ENCODE measurements around the gene FLACC1.

The FLACC1 gene

DNA sequence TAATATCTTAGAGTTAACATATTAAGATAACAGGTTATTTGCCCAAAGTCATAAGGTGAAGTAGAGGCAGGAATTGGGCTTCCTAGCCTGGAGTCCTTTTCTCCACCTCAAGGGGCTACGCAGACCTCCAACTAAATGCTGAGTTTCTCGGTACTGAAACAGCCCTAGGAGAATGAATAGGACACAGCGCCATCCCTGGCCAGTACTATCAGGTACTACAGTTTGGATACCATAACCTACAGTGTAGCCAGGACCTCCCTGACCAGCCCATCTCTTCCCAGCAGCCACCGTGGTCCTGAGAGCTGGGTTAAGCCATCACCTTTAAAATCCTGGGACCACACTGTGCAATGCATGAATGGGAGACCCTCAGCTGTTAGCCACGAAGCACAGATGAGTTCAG is 81.2 kb downstream of the FLACC1 start:
- DNase-seq (ENCODE audit: low read depth), result no peak

DNA sequence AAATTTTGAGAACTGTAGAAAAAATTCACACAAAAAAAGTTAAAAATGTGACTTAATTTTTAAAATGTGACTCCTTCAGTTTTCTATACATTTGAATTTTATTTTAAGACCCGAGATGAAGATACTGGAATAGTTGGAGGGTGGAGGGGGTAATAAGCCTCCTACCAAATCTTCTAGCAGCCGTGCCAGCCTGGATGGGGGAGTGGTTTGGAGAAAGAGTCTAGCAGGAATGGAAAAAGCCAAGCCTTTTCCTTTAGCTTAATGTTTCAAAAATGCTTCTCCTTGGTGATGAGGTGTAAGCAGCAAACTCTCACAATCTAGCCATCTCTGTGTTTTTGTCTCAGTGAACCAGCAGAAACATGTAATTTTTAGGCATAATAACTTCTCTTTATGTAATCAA is 82.1 kb downstream of the FLACC1 start:
- no peak for DNase-seq (ENCODE audit: low read depth)

DNA sequence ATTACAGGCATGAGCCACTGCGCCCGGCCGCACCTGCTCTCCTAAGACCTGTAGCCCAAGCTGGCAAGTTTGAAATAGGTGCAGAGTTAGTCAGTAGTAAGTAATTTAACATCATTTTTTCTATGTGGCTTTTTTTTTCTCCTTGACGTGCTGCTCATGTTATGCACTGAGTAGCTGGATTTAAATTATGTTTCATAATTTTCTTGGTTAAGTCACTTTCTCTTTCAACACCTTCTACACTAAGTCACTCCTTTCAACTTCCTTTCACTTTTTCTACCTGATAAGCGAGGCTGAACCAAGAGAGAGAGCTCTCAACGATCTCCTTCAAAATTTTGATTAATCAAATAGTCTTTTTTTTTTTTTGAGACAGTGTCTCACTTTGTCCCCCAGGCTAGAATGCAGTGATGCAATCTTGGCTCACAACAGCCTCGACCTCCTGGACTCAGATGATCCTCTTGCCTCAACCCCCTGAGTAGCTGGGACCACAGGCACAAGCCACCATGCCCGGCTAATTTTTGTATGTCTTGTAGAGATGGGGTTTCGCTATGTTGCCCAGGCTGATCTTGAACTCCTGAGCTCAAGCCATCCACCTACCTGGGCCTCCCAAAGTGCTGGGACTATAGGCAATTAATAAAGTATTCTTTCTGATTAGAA is 83.7 kb downstream of the FLACC1 start:
- DNase-seq (ENCODE audit: low read depth), result no peak

DNA sequence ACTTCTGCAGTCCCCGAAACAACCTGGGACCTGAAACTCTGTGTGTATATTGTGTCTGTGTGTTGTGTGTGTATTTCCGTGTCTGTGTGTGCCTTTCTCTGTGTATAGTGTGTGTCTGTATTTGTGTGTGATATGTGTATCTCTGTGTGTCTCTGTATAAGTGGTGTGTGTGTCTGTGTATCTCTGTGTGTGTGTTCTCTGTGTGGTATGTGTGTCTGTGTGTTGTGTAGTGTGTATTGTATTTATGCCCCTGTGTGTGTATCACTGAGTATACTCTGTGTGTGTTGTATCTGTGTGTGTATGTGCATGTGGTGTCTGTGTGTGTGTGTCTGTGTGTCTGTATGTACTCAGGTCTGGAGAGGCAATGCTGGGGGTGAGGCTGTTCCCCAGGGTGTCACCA is 85.2 kb downstream of the FLACC1 start:
- no peak for DNase-seq (ENCODE audit: low read depth)

DNA sequence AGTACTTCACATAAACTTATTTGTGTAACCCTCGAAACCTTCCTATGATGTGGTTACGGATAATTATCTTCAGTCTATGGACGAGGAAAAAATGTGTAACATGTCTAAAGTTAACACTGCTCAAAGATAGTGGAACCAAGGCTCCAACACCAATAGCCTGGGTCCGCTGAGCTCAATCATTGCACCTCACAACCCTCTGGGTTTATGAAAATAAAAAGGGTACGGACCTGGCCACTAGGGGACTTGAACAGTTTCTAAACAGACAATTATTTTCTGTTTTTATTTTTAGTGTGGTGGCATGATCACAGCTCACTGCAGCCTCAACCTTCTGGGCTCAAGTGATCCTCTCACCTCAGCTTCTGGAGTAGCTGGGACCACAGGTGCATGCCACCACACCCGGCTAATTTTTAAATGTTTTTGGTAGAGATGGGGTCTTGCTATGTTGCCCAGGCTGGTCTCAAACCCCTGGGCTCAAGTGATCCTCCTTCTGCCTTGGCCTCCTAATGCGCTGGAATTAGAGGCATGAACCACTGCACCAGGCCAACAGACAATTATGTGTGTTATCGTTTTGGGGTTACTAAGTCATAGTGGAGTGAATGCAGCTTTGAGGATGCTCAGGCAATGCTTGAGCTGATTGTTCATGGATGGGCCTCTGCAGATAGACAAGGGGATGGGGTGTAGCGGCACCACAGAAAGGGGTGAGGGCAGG is 86.7 kb downstream of the FLACC1 start:
- no peak for DNase-seq (ENCODE audit: low read depth)

DNA sequence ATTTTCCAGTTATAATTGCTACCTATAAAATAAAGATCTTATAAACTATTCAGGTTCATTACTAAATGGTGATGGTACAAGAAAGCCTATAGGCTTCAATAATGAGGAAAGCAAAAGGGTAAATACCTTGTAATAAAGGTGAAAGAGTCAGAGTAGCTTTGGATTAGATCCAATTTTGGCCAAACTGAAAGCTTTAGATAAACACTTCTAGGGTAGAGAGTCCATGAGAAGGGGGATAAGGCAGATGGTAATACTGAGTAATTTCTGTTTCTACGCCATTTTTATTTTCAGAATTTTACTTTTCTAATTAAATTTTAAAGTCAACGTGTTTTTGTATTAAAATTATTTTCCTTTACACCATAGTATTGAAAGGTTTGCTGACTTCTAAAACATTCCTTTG is 87.4 kb downstream of the FLACC1 start:
- DNase-seq (ENCODE audit: low read depth), result no peak

DNA sequence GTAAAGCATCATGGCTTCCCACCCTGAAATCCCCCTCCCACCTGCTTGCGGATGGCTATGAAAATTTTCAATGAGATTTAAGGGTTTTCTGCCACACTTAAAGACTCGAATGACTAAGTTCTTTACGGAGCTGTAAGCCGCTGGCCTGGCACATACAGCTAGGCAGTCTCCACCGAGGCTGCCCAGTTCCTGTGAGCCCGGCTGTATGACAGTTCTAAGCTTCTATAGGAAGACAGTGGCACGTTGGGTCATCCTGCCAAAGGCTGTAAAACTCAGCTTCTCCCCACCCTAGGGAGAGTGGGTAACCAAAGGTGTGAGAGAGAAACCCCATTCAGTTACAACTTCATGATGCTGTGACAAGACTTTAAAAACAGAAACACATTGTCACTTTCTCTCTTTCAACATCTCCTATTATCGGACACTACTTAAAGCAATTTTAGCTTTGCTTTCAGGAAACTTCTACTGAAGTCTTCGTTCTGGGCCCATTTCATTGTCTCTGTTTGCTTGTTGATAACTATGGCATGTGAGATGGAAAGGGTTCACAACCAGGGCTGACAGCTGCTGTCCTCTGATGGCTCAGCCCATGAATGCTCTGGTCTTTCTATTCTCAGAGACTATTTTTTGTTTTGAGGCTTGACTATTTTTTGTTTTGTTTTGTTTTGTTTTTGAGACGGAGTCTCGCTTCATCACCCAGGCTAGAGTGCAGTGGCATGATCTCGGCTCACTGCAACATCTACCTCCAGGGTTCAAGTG is 89.7 kb downstream of the FLACC1 start:
- no peak for DNase-seq (ENCODE audit: low read depth)

DNA sequence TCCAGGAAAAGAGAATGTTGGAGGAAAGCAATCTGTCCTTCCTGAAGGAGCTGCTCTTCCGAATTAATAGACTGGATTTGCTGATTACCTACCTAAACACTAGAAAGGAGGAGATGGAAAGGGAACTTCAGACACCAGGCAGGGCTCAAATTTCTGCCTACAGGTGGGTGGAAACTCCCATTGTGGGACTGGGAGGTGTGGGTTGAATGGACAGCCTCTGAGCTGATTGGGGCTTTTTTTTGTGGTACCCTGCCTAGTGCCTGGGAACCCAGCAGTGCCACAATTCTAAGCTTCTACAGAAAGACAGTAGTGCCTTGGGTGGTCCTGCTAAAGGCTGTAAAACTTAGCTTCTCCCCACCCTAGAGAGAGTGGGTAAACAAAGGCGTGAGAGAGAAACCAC is 90.5 kb downstream of the FLACC1 start:
- DNase-seq (ENCODE audit: low read depth), result no peak

DNA sequence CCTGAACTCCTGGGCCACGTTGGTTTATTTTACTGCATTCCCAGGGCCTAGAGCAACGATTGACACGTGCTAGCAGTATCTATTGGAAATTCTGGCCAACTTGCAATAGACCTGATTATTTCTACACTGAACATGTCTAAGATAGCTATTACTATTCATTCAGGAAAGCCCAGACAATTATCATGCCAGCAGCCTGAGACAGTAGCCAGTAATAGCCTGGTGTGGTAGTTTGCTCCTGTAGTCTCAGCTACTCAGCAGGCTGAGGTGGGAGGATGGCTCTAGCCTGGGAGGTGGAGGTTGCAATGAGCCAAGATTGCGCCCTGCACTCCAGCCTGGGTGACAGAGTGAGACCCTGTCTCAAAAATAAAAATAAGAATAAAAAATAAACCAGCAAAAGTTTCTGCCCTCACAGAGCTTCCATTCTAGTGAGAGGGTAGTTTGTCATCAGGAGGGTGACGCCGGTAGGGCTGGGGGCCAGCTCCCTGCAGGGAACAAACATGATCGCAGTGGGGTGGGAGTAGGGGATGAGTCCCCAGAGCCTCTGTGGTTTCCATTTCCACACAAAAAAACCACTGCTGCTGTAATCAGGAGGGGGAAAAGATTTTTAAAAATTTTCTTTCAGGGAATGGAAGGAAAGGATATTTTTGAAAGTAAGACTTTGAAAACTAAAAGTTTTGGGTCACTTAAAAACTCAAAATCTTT is 92.5 kb downstream of the FLACC1 start:
- no peak for DNase-seq (ENCODE audit: low read depth)

DNA sequence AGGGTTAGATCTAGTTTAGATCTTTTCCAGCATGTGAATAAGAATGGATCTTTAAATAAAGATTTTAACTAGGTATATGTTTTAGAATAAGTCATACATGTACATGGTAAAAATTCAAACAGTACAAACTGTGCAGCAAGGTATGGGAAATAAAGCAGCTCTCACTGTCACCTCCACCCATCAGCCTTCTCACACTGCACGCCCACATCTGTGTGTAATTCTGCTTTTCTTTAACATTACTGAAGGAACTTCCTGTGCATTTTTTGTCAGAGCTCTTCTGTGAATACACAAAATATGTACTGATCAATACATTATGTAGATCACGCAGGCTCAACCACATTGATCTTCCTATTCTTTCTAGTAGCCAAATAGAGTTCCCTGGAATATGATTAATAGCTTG is 93.4 kb downstream of the FLACC1 start:
- DNase-seq (ENCODE audit: low read depth), result no peak

DNA sequence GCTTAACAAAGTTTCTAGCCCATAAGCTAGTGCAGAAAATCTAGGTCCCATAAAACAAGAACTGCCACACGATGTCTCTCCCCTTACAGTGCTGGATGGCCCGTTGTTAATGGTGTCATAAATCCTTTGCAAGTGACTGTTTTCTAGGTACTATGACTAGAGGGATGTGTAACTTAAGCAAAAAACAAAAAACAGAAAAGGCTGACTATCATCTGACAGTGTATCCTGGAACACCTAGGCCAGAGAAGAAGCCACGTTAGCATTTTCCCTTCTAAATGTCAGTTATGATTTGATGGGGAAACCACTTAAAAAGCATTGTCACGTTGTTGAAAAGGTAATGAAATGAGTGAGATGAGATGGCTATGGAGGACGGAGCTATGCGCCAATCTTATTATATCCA is 94.4 kb downstream of the FLACC1 start:
- no peak for DNase-seq (ENCODE audit: low read depth)

DNA sequence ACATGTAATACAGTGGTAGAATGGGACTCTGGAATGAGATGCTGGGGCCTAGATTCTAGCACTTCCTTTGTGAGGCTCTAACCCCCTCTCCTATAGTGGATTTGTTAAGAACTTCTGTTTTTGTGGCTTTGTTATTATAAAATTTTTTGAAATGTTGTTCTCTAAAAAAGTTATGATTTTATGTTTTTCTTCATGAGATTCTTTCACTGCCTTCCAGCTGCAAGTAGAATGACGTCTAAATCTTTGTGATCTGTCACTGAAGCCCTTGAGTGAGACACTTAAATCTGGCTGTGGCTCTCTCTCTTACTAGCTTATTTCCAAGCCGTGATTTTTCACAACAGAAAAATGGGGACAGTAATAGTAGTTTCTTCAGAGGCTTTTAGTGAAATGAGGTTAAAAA is 95.2 kb downstream of the FLACC1 start:
- no peak for DNase-seq (ENCODE audit: low read depth)

DNA sequence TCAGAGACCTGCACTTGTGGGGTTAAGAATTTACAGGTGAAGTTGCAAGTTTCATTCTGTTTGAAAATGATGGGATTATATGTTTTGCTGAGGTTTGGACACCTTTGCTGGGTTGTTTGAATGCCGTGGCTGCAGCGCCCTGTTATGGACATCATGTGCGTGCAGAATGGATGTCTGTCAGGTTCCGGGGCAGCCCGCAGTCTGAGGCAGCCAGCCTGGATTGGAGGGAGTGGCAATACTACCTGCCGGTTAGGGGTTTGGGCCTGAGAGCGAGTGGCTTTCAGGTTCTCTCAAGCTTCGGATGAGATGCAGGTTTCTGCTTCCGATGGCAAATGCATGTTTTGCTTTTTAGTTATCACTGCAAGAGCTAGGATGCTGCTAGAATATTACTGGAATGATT is 95.7 kb downstream of the FLACC1 start:
- no peak for DNase-seq (ENCODE audit: low read depth)

DNA sequence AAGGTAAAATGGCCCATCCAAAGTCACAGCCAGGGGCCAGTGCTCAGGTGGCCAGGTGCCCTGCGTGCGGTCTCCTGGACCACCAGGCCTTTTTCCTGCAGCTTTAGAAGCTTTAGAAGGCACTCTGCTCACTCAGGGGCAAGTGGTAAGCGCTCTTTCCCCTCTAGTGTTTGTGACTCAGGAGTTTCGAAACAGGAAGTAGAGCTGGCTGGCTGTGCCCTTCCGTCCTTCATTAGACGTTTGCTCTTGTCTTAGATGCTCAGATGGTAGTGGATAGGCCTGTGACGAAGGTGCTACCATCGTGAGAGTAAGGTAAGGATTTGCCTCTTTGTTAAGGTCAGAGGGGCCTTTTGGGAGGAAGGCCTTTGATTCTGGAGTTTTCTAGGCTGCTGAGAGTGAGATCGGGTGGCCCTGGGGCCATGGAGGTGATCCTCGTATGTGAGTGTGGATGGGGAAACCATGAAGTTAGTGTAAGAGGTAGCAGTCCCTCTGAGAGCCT is 96.8 kb downstream of the FLACC1 start, which contains the start of gene CASP8:
CASP8 (plus strand) TSS at position 235 of the 499 bp plus-strand sequence. CDS start 5,951 bp downstream, outside the sequence.
- peak; percentile 51 for DNase-seq (ENCODE audit: low read depth)

DNA sequence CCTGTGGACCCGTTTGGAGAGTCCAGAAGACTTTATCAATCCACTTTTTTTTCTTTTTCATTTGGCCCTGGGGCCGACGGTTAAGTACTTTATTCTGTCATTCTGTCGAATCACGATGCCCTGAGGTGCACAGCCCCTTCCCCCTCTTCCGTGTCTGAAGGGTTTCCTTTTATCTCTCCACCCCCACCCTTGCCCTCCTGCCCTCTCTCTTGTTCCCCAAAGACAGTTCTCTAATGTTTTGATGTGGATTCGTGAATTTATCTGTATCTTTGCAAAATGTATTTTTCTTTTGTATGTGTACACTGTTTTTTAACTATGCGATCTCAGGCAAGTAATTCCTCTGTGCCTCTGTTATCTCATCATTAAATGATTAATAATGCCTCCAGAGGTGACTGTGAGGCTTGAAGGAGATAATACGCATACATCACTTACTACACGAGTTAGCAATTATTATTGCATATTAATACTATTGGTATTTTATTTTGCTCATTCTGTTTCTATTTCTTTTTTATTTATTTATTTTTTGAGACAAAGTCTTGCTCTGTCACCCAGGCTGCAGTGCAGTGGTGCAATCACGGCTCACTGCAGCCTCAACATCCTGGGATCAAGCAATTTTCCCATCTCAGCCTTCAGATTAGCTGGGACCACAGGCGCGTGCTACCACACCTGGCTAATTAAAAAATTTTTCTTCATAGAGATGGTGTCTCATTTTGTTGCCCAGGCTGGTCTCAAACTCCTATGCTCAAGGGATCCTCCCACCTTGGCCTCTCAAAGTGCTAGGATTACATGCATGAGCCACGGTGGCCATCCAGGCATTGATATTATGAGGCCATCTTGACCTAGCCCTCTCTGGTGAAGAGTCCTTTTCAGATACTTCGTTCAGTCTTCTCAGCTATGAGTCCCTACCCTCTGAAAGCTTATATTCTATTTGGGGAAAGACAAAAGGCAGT is 98.2 kb downstream of the FLACC1 start:
- DNase-seq (ENCODE audit: low read depth), result no peak

DNA sequence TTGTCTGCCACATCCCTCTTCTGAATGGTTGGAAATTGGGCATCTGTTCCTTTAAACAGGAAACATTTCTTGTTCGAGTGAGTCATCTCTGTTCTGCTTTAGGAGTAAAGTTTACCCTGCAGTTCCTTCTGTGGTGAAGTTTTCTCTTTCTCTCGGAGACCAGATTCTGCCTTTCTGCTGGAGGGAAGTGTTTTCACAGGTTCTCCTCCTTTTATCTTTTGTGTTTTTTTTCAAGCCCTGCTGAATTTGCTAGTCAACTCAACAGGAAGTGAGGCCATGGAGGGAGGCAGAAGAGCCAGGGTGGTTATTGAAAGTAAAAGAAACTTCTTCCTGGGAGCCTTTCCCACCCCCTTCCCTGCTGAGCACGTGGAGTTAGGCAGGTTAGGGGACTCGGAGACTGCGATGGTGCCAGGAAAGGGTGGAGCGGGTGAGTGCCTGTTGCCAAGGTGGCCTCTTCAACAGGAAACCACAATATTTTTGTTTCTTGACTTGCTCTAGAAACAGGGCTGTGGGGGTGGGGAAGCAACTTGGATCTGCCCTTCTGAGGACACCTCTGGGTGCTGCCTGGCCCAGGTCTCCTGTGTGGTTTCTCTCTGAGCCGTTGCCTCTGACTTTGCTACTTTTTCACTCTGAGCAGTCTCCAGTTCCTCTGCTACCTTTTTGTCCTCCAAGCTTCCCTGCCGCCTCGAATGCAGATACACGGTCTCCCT is 99.0 kb downstream of the FLACC1 start:
- peak; percentile 52 for DNase-seq (ENCODE audit: low read depth)

DNA sequence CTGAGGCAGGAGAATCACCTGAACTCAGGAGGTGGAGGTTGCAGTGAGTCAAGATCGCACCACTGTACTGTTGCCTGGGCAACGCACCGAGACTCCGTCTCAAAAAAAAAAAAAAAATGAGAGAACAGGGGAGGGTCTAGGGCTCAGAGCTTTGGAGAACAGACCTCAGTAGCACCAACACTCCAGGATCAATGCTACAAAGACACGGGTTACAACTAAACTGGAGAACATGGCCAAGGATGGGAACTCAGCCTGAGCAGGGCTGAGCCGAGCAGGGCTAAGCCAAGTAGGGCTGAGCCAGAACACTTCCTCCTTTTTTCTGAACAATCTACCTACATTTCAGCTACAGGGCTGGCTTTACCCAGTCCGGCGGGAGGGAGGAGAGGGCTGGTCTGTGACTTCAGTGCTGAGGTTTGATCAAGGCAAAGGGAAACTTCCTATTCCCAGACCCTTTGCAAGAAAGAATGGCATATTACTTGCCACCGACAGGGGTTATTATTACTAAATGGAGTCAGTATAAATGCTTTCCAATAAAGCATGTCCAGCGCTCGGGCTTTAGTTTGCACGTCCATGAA is 99.7 kb downstream of the FLACC1 start:
- no peak for DNase-seq (ENCODE audit: low read depth)

DNA sequence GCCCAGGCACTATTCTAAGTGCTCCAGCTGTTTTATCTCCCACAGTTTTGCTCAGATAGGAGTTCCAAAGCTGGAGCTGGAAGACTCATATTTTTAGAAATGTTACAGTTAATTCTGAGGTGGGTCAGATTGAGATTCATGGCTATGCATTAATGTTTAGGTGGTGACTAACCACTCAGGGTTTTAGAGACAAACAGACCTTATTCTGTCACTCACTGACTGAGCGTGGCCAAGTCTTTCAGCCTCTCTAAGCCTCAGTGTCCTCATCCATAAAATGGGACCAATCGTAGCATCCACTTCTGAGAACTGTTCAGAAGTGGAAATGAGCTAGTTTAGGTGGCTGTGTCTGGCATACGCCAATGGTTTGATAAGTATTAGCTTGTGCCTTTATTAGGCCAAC is 101.1 kb downstream of the FLACC1 start:
- no peak for DNase-seq (ENCODE audit: low read depth)

DNA sequence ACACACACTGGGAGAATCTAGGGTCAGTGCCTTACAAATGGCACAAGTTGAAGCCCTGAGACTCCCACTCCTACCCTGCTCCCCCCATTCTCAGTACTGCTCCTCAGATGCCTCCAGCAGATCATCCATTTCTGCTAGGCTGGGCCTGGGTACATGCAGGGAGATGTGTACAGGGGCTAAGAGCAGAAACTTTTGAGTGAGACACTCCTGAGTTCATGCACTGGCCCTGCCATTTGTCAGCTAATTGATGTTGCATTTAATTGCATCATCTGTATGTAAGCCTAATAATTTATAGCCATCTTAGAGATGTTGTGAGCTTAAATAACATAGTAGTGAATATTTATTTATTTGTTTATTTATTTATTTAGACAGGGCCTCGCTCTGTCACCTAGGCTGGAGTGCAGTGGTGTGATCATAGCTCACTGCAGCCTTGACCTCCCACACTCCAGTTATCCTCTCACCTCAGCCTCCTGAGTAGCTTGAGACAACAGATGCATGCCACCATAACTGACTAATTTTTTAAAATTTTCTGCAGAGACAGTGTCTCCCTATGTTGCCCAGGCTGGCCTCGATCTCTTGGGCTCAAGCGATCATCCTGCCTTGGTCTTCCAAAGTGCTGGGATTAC is 101.6 kb downstream of the FLACC1 start:
- no peak for DNase-seq (ENCODE audit: low read depth)

Data from GM04504 (cell line).